Measurements from ENCODE around the gene KRTAP4-11. TPM values are rescaled to one million over a fixed set of nuclear protein-coding genes. Genes with fewer than 3 reads are reported as not detected.
"Not testable (repeated sequence)": the region's sequence is repeated elsewhere in the genome, so short reads cannot be mapped to it uniquely, and the experiment has no call there.

KRTAP4-11 gene
- total and polyA plus RNA-seq, 2 of the 4 experiments (the other 2 are of a cell fraction) = not detected

DNA sequence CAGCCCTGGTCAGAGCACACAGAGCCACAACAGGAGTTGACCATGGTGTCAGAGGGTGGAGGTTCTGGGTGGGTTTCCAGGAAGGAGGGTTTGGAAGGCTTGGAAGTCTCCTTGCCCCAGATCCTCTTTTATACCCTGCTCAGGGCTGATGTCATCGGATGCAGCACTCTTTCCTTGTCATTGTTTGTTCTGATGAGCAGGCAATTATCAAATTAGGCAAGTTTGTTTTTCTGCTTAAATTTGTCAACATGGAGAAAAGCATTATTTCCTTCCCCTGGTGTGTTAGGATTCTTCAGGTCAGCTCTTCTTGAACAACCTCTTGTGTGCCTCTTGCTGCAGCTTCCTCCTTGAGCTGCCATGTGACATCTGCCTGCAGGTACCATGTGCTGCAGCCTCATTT, 42.5 kb upstream of the KRTAP4-11 start, which contains the start of gene KRTAP4-4:
TSS of gene KRTAP4-4 (minus strand) at position 101 of the 400 bp plus-strand sequence. CDS start at position 44, 57 bp downstream.
- H3K4me2 ChIP-seq (ENCODE audit: low read depth, low read length) = no peak within 1 kb of the TSS
- no peak within 1 kb of the TSS for H3K9ac ChIP-seq (ENCODE audit: low read depth, low read length)
- no peaks in the 10 kb centered on the region for H4K20me1 ChIP-seq (ENCODE audit: insufficient read depth, low read length)
- no peak within 1 kb of the TSS for H2BK120ac ChIP-seq (ENCODE audit: low read depth, low read length)
- no peak within 1 kb of the TSS for H3K23ac ChIP-seq (ENCODE audit: low read depth, low read length)
- H3K9me1 ChIP-seq (ENCODE audit: insufficient read depth, low read length) = no peaks in the 10 kb centered on the region
- peak within 1 kb of the TSS; percentile 26; the same call in 1 of the 2 replicates for H2AK5ac ChIP-seq (ENCODE audit: low read depth, low read length)
- dilution Hi-C loops (cut with HindIII; ENCODE audit: low sequenced_read_pairs, unreplicated experiment) (no loop called here), in situ Hi-C loops (cut with MboI; ENCODE audit: low sequenced_read_pairs) (no loop called here), intact Hi-C loops (cut with micrococcal nuclease) (no loop called here)
- no peak within 1 kb of the TSS for H4K8ac ChIP-seq (ENCODE audit: low read depth in 2 of 2, low read length in 2 of 2)
- WGBS, 2 experiments (ENCODE audit: extremely low coverage in 2 of 2, insufficient read length in 1 of 2) = no CpG with 5 or more reads among the region's 1 CpG
- no peak for ATAC-seq (ENCODE audit: low read depth)
- no peak within 1 kb of the TSS for H2BK20ac ChIP-seq (ENCODE audit: low read depth, low read length)
- no TSS peak for BruUV-seq (replicated peaks)
- POLR2A ChIA-PET (ENCODE audit: unreplicated experiment) = no interaction called here
- no peak within 1 kb of the TSS for H4K5ac ChIP-seq (ENCODE audit: low read depth, low read length)
- no peak for DNase-seq
- CTCF ChIA-PET = no interaction called here
- no peaks in the 10 kb centered on the region for H3K36me3 ChIP-seq (ENCODE audit: control insufficient read depth, insufficient read depth, low read length)
- H3K27me3 ChIP-seq (ENCODE audit: control insufficient read depth, insufficient read depth, low read length) = no peaks in the 10 kb centered on the region; the same call in 1 of the 2 replicates
- no peak within 1 kb of the TSS for H3K4ac ChIP-seq (ENCODE audit: low read depth, low read length)
- TF ChIP-seq RFX5 (IDR thresholded peaks at IDR 0.05; ENCODE audit: low read depth, low read length) = no peak
- TF ChIP-seq, protein P1, sequence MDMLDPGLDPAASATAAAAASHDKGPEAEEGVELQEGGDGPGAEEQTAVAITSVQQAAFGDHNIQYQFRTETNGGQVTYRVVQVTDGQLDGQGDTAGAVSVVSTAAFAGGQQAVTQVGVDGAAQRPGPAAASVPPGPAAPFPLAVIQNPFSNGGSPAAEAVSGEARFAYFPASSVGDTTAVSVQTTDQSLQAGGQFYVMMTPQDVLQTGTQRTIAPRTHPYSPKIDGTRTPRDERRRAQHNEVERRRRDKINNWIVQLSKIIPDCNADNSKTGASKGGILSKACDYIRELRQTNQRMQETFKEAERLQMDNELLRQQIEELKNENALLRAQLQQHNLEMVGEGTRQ (IDR thresholded peaks at IDR 0.05; ENCODE audit: low read depth, low read length) = no peak
- TF ChIP-seq CEBPB (IDR thresholded peaks at IDR 0.05; ENCODE audit: low read depth, low read length) = no peak
- TF ChIP-seq FOS (IDR thresholded peaks at IDR 0.05; ENCODE audit: low read depth, low read length) = no peak
- TF ChIP-seq, protein P2, sequence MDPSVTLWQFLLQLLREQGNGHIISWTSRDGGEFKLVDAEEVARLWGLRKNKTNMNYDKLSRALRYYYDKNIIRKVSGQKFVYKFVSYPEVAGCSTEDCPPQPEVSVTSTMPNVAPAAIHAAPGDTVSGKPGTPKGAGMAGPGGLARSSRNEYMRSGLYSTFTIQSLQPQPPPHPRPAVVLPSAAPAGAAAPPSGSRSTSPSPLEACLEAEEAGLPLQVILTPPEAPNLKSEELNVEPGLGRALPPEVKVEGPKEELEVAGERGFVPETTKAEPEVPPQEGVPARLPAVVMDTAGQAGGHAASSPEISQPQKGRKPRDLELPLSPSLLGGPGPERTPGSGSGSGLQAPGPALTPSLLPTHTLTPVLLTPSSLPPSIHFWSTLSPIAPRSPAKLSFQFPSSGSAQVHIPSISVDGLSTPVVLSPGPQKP (IDR thresholded peaks at IDR 0.05; ENCODE audit: borderline replicate concordance, low read depth, low read length) = no peak
- TF ChIP-seq RAD21 (IDR thresholded peaks at IDR 0.05; ENCODE audit: low read length) = no peak
- no peak within 1 kb of the TSS for H3K27ac ChIP-seq (ENCODE audit: insufficient read depth, low read length)
- H2AK9ac ChIP-seq (replicated peaks; ENCODE audit: low read depth, low read length, poor library complexity) = no peak within 1 kb of the TSS
- H3K9me3 ChIP-seq (ENCODE audit: control insufficient read depth, insufficient read depth, low read length) = no peaks in the 10 kb centered on the region
- H3K56ac ChIP-seq (ENCODE audit: extremely low read depth, insufficient read depth, low read length) = no peak within 1 kb of the TSS
- no peak within 1 kb of the TSS for H2BK5ac ChIP-seq (ENCODE audit: low read depth, low read length, poor library complexity, severe bottlenecking)
- H3K79me1 ChIP-seq (ENCODE audit: low read depth in 1 of 2, low read length in 2 of 2) = no peaks in the 10 kb centered on the region
- no peak within 1 kb of the TSS for H3K14ac ChIP-seq (replicated peaks; ENCODE audit: low read depth, low read length)
- H3K4me1 ChIP-seq (ENCODE audit: control insufficient read depth, insufficient read depth, low read length) = no peaks in the 10 kb centered on the region
- no peak within 1 kb of the TSS for H4K91ac ChIP-seq (ENCODE audit: insufficient read depth, low read depth, low read length)
- no peak within 1 kb of the TSS for H3K18ac ChIP-seq (ENCODE audit: low read depth, low read length)
- H2AFZ ChIP-seq (replicated peaks; ENCODE audit: low read length, poor library complexity) = no peak within 1 kb of the TSS
- H2BK15ac ChIP-seq (ENCODE audit: low read depth, low read length) = no peak within 1 kb of the TSS
- no peak within 1 kb of the TSS for H3K4me3 ChIP-seq (ENCODE audit: insufficient read depth, low read depth, low read length)

DNA sequence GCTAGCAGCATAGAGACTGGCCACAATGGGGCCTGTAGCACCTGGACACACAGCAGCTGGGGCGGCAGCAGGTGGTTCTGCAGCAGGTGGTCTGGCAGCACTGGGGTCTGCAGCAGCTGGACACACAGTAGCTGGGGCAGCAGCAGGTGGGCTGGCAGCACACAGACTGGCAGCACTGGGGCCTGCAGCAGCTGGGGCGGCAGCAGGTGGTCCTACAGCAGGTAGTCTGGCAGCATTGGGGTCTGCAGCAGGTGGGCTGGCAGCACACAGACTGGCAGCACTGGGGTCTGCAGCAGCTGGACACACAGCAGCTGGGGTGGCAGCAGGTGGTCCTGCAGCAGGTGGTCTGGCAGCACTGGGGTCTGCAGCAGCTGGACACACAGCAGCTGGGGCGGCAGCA, 42.0 kb upstream of the KRTAP4-11 start:
- H2BK20ac ChIP-seq (ENCODE audit: low read depth, low read length); H2BK120ac ChIP-seq (ENCODE audit: low read depth, low read length); ATAC-seq (ENCODE audit: low read depth); H3K4me3 ChIP-seq (ENCODE audit: insufficient read depth, low read depth, low read length); H4K8ac ChIP-seq (ENCODE audit: low read depth in 2 of 2, low read length in 2 of 2); H3K23ac ChIP-seq (ENCODE audit: low read depth, low read length); H3K56ac ChIP-seq (ENCODE audit: extremely low read depth, insufficient read depth, low read length); H2AK5ac ChIP-seq (ENCODE audit: low read depth, low read length); H3K4me1 ChIP-seq (ENCODE audit: control insufficient read depth, insufficient read depth, low read length); H3K18ac ChIP-seq (ENCODE audit: low read depth, low read length); H4K20me1 ChIP-seq (ENCODE audit: insufficient read depth, low read length); dilution Hi-C loops (cut with HindIII; ENCODE audit: low sequenced_read_pairs, unreplicated experiment); H4K5ac ChIP-seq (ENCODE audit: low read depth, low read length); intact Hi-C loops (cut with micrococcal nuclease); H2BK15ac ChIP-seq (ENCODE audit: low read depth, low read length); in situ Hi-C loops (cut with MboI; ENCODE audit: low sequenced_read_pairs); H4K91ac ChIP-seq (ENCODE audit: insufficient read depth, low read depth, low read length); H3K9me1 ChIP-seq (ENCODE audit: insufficient read depth, low read length); H3K9me3 ChIP-seq (ENCODE audit: control insufficient read depth, insufficient read depth, low read length); H2AFZ ChIP-seq (replicated peaks; ENCODE audit: low read length, poor library complexity); H3K79me1 ChIP-seq (ENCODE audit: low read depth in 1 of 2, low read length in 2 of 2); BruUV-seq (replicated peaks); H3K36me3 ChIP-seq (ENCODE audit: control insufficient read depth, insufficient read depth, low read length); H3K27ac ChIP-seq (ENCODE audit: insufficient read depth, low read length); H2BK5ac ChIP-seq (ENCODE audit: low read depth, low read length, poor library complexity, severe bottlenecking); H3K9ac ChIP-seq (ENCODE audit: low read depth, low read length); POLR2A ChIA-PET (ENCODE audit: unreplicated experiment); H3K4ac ChIP-seq (ENCODE audit: low read depth, low read length); H3K14ac ChIP-seq (replicated peaks; ENCODE audit: low read depth, low read length); CTCF ChIA-PET; DNase-seq; H3K4me2 ChIP-seq (ENCODE audit: low read depth, low read length); H3K27me3 ChIP-seq (ENCODE audit: control insufficient read depth, insufficient read depth, low read length); H2AK9ac ChIP-seq (replicated peaks; ENCODE audit: low read depth, low read length, poor library complexity): not testable (repeated sequence)
- 92% methylated on average over 2 of the region's 3 CpGs; no CpG with 5 or more reads in 1 of the 2 experiments for whole genome bisulfite sequencing, 2 experiments (ENCODE audit: extremely low coverage in 2 of 2, insufficient read length in 1 of 2)

Measured in IMR-90 (cell line).